DOHH2 (cell line): ENCODE results near the gene CCRL2.

Experiments used
- H3F3A ChIP-seq: fragments of 200-600 bp; sonication (generic), shearing (Covaris generic); 2 replicates; pipeline ENCODE4 v1.6.0; 2016; ENCODE audit warnings: antibody characterized with exemption, mild to moderate bottlenecking; ENCODE audit not compliant: control insufficient read depth, insufficient read depth
- H3K27ac ChIP-seq: fragments of 200-600 bp; sonication (generic); 2 replicates; pipeline ENCODE4 v1.5.1; 2014; ENCODE audit warnings: low read depth, mild to moderate bottlenecking, low read length, moderate library complexity
- H3K27me3 ChIP-seq: fragments of 200-600 bp; sonication (generic); 2 replicates; pipeline ENCODE4 v1.6.1; 2014; ENCODE audit warnings: mild to moderate bottlenecking, low read length, mixed read lengths; ENCODE audit not compliant: control insufficient read depth
- H3K36me3 ChIP-seq: fragments of 200-600 bp; sonication (generic); 2 replicates; pipeline ENCODE4 v1.6.1; 2014; ENCODE audit warnings: mild to moderate bottlenecking, low read length, moderate library complexity, mixed read lengths; ENCODE audit not compliant: control insufficient read depth
- H3K4me1 ChIP-seq: fragments of 200-600 bp; sonication (generic); 2 replicates; pipeline ENCODE4 v1.6.1; 2014; ENCODE audit warnings: mild to moderate bottlenecking, low read length, mixed read lengths; ENCODE audit not compliant: control insufficient read depth
- H3K4me2 ChIP-seq: fragments of 200-600 bp; sonication (generic); 2 replicates; pipeline ENCODE4 v1.6.0; 2014; ENCODE audit warnings: mild to moderate bottlenecking, low read length, moderate library complexity
- H3K4me3 ChIP-seq: fragments of 200-600 bp; sonication (generic); 2 replicates; pipeline ENCODE4 v1.5.1; 2014; ENCODE audit warnings: mild to moderate bottlenecking, low read length, mixed read lengths
- H3K79me2 ChIP-seq: fragments of 200-600 bp; sonication (generic); 2 replicates; pipeline ENCODE4 v1.6.1; 2014; ENCODE audit warnings: mild to moderate bottlenecking, low read length, mixed read lengths; ENCODE audit not compliant: control insufficient read depth
- H3K9me2 ChIP-seq: fragments of 200-600 bp; sonication (generic); replicated peaks from 2 replicates; pipeline ENCODE4 v1.6.1; 2014; ENCODE audit warnings: mild to moderate bottlenecking, low read length, mixed read lengths; ENCODE audit not compliant: control insufficient read depth
- H3K9me3 ChIP-seq: fragments of 200-600 bp; sonication (generic); 2 replicates; pipeline ENCODE4 v1.6.1; 2014; ENCODE audit warnings: antibody characterized with exemption, low read length, mixed read lengths; ENCODE audit not compliant: control insufficient read depth, insufficient read depth
- H4K20me1 ChIP-seq: fragments of 200-600 bp; sonication (generic); 2 replicates; pipeline ENCODE4 v1.6.0; 2014; ENCODE audit warnings: low read depth, mild to moderate bottlenecking, antibody characterized with exemption, low read length, moderate library complexity; ENCODE audit not compliant: control insufficient read depth, insufficient read depth
- CTCF ChIP-seq: fragments of 200-600 bp; sonication (generic); IDR thresholded peaks from one replicate; pipeline ENCODE4 v1.5.1; 2014; ENCODE audit warnings: antibody characterized with exemption, mild to moderate bottlenecking, low read depth, low read length; ENCODE audit not compliant: poor library complexity, severe bottlenecking
- EZH2phosphoT487 ChIP-seq: fragments of 200-600 bp; sonication (generic); IDR thresholded peaks from 2 replicates; pipeline ENCODE4 v1.6.1; 2017; ENCODE audit warnings: borderline replicate concordance, mild to moderate bottlenecking, antibody characterized with exemption, low read length, moderate library complexity, mixed read lengths

Gene CCRL2

GRCh38 chr3:46414739-46415138, 7.7 kb downstream of the CCRL2 start:
- Histone ChIP-seq H3K4me1 (no peaks in the 10 kb centered on the region), H3K4me3 (no peak overlapping the region), H3K36me3 (no peaks in the 10 kb centered on the region), H3K4me2 (no peak overlapping the region), H4K20me1 (no peaks in the 10 kb centered on the region), H3K9me3 (no peaks in the 10 kb centered on the region), H3K27me3 (peaks cover 12% of the 10 kb centered on the region; the same call in 1 of the 2 replicates), H3F3A (no peaks in the 10 kb centered on the region), H3K9me2 (no peaks in the 10 kb centered on the region), H3K79me2 (no peaks in the 10 kb centered on the region), H3K27ac (no peak overlapping the region)
- TF ChIP-seq EZH2phosphoT487 (no peak), CTCF (no peak)

- H3K4me1 ChIP-seq, result no peaks in the 10 kb centered on the region
- H3K27me3 ChIP-seq, result peaks cover 8% of the 10 kb centered on the region; the same call in 1 of the 2 replicates
- H3K9me3 ChIP-seq, result no peaks in the 10 kb centered on the region
- H4K20me1 ChIP-seq, result no peaks in the 10 kb centered on the region
- H3K36me3 ChIP-seq, result no peaks in the 10 kb centered on the region
- H3F3A ChIP-seq, result no peaks in the 10 kb centered on the region
- H3K79me2 ChIP-seq, result no peaks in the 10 kb centered on the region
- H3K27ac ChIP-seq, result no peak overlapping the region
- H3K9me2 ChIP-seq, result no peaks in the 10 kb centered on the region
- no peak overlapping the region for H3K4me3 ChIP-seq
- no peak for TF ChIP-seq CTCF
- no peak for TF ChIP-seq EZH2phosphoT487
- H3K4me2 ChIP-seq, result no peak overlapping the region
Observed at GRCh38 chr3:46416125-46416810, 9.2 kb downstream of the CCRL2 start.

- H3K4me2 ChIP-seq, result no peak overlapping the region
Observed at GRCh38 chr3:46416811-46417510, 9.9 kb downstream of the CCRL2 start.

More at GRCh38 chr3:46416811-46417510, 9.9 kb downstream of the CCRL2 start:
- H4K20me1 ChIP-seq, result no peaks in the 10 kb centered on the region
- TF ChIP-seq EZH2phosphoT487 (no peak), CTCF (no peak)
- H3K27ac ChIP-seq, result no peak overlapping the region
- H3K9me2 ChIP-seq, result no peaks in the 10 kb centered on the region
- peaks cover 11% of the 10 kb centered on the region; the same call in 1 of the 2 replicates for H3K27me3 ChIP-seq
- H3F3A ChIP-seq, result no peaks in the 10 kb centered on the region
- no peaks in the 10 kb centered on the region for H3K4me1 ChIP-seq
- H3K79me2 ChIP-seq, result no peaks in the 10 kb centered on the region
- no peaks in the 10 kb centered on the region for H3K36me3 ChIP-seq
- H3K9me3 ChIP-seq, result no peaks in the 10 kb centered on the region
- no peak overlapping the region for H3K4me3 ChIP-seq
